Measurements from ENCODE around the gene DNAJC18.

- TF ChIP-seq POLR2A (IDR thresholded peaks at IDR 0.05) (no peak), CTCF (IDR thresholded peaks at IDR 0.05) (no peak)
Measured at GRCh38 chr5:139390639-139391569, 48.4 kb downstream of the DNAJC18 start.

Data from breast epithelium (tissue), 3 donors.